A673 (cell line): ENCODE data around the gene GRIP1.

Experiments used
- EZH2 ChIP-seq: fragments of 200-600 bp; sonication (generic); IDR thresholded peaks from 2 replicates; pipeline ENCODE4 v1.6.1; 2017; ENCODE audit warnings: borderline replicate concordance, low read depth, mild to moderate bottlenecking, mixed read lengths, antibody characterized with exemption, low read length; ENCODE audit not compliant: poor library complexity, severe bottlenecking
- TF ChIP-seq, protein P1 (sequence below): fragments of 300-800, 200-600 bp; sonication (generic); conservative IDR thresholded peaks from 2 replicates; pipeline ENCODE4 v1.5.1; 2017; ENCODE audit warnings: low read depth, mild to moderate bottlenecking, antibody characterized with exemption, low read length, moderate library complexity, mixed read lengths

GRCh38 chr12:66620026-66620425 lies 58.9 kb downstream of the GRIP1 start:
- TF ChIP-seq, protein P1, sequence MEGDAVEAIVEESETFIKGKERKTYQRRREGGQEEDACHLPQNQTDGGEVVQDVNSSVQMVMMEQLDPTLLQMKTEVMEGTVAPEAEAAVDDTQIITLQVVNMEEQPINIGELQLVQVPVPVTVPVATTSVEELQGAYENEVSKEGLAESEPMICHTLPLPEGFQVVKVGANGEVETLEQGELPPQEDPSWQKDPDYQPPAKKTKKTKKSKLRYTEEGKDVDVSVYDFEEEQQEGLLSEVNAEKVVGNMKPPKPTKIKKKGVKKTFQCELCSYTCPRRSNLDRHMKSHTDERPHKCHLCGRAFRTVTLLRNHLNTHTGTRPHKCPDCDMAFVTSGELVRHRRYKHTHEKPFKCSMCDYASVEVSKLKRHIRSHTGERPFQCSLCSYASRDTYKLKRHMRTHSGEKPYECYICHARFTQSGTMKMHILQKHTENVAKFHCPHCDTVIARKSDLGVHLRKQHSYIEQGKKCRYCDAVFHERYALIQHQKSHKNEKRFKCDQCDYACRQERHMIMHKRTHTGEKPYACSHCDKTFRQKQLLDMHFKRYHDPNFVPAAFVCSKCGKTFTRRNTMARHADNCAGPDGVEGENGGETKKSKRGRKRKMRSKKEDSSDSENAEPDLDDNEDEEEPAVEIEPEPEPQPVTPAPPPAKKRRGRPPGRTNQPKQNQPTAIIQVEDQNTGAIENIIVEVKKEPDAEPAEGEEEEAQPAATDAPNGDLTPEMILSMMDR = no peak
- TF ChIP-seq EZH2 = no peak
